IMR-90 (cell line): Measurements from ENCODE around the gene EXTL2. TPM values are rescaled to one million over a fixed set of nuclear protein-coding genes. Genes with fewer than 3 reads are reported as not detected.

ENCODE experiments used
- ATAC-seq: fragments of 200-7000 bp; cut with Tn5 transposase; 2 replicates; pipeline ENCODE4 v1.9.1; 2020; ENCODE audit warnings: low read depth, mild to moderate bottlenecking, moderate library complexity
- BruUV-seq: library from RNA; stranded (reverse); fragments of 400-500 nt; replicated peaks from 2 replicates; lab custom pipeline; 2021; lab: Mats Ljungman, UMichigan
- CTCF ChIA-PET: fragments of 300-600 bp; formaldehyde crosslinking; extraction: SDS; loops from one replicate; lab custom pipeline; 2021; ENCODE audit warnings: antibody characterized with exemption; lab: Yijun Ruan, JAX
- POLR2A ChIA-PET: fragments of 300-600 bp; sonication (Branson Sonifier 250); formaldehyde crosslinking; loops from one replicate; lab custom pipeline; 2022; ENCODE audit warnings: antibody characterized with exemption; ENCODE audit not compliant: unreplicated experiment; lab: Charles Lee
- DNase-seq: peaks from one replicate; pipeline ENCODE4 v3.0.0; 2013
- H2AFZ ChIP-seq: replicated peaks from 2 replicates; pipeline ENCODE3; 2013; ENCODE audit warnings: low read length, mild to moderate bottlenecking; ENCODE audit not compliant: poor library complexity
- H2AK5ac ChIP-seq: 2 replicates; pipeline ENCODE4 v1.6.1; 2013; ENCODE audit warnings: low read depth, low read length, inconsistent platforms
- H2AK9ac ChIP-seq: replicated peaks from 2 replicates; pipeline ENCODE3; 2013; ENCODE audit warnings: mild to moderate bottlenecking, low read depth, low read length, moderate library complexity; ENCODE audit not compliant: poor library complexity
- H2BK120ac ChIP-seq: 2 replicates; pipeline ENCODE4 v1.6.1; 2013; ENCODE audit warnings: low read depth, low read length, inconsistent platforms
- H2BK15ac ChIP-seq: 3 replicates; pipeline ENCODE4 v1.6.1; 2013; ENCODE audit warnings: low read depth, low read length, inconsistent platforms
- H2BK20ac ChIP-seq: 2 replicates; pipeline ENCODE4 v1.6.1; 2013; ENCODE audit warnings: low read depth, mild to moderate bottlenecking, inconsistent platforms, low read length, moderate library complexity
- H2BK5ac ChIP-seq: 2 replicates; pipeline ENCODE4 v1.6.1; 2013; ENCODE audit warnings: mild to moderate bottlenecking, low read depth, low read length, inconsistent platforms; ENCODE audit not compliant: poor library complexity, severe bottlenecking
- H3K14ac ChIP-seq: replicated peaks from 2 replicates; pipeline ENCODE4 v1.6.1; 2013; ENCODE audit warnings: low read depth, low read length, inconsistent platforms
- H3K18ac ChIP-seq: 2 replicates; pipeline ENCODE4 v1.6.1; 2013; ENCODE audit warnings: low read depth, low read length, control low read depth
- H3K23ac ChIP-seq: 2 replicates; pipeline ENCODE4 v1.6.1; 2013; ENCODE audit warnings: low read depth, low read length, inconsistent platforms
- H3K27ac ChIP-seq: 2 replicates; pipeline ENCODE4 v1.5.1; 2013; ENCODE audit warnings: mild to moderate bottlenecking, control low read depth, low read length; ENCODE audit not compliant: insufficient read depth
- H3K27me3 ChIP-seq: 2 replicates; pipeline ENCODE4 v1.6.1; 2013; ENCODE audit warnings: low read length; ENCODE audit not compliant: control insufficient read depth, insufficient read depth
- H3K36me3 ChIP-seq: 2 replicates; pipeline ENCODE4 v1.6.1; 2013; ENCODE audit warnings: low read length, mixed read lengths; ENCODE audit not compliant: control insufficient read depth, insufficient read depth
- H3K4ac ChIP-seq: 2 replicates; pipeline ENCODE4 v1.6.1; 2013; ENCODE audit warnings: low read depth, low read length, inconsistent platforms
- H3K4me1 ChIP-seq: 2 replicates; pipeline ENCODE4 v1.6.1; 2013; ENCODE audit warnings: low read length, mixed read lengths; ENCODE audit not compliant: control insufficient read depth, insufficient read depth
- H3K4me2 ChIP-seq: 2 replicates; pipeline ENCODE4 v1.6.1; 2013; ENCODE audit warnings: low read depth, mild to moderate bottlenecking, control low read depth, low read length, moderate library complexity
- H3K4me3 ChIP-seq: 2 replicates; pipeline ENCODE4 v1.5.1; 2013; ENCODE audit warnings: low read depth, mild to moderate bottlenecking, control low read depth, low read length, moderate library complexity; ENCODE audit not compliant: insufficient read depth
- H3K56ac ChIP-seq: 2 replicates; pipeline ENCODE4 v1.6.1; 2013; ENCODE audit warnings: low read length, inconsistent platforms; ENCODE audit not compliant: insufficient read depth; ENCODE audit errors: extremely low read depth
- H3K79me1 ChIP-seq, 2 experiments: 2 replicates each; pipeline ENCODE4 v1.6.1; 2013; ENCODE audit warnings: low read length in 2 of 2, inconsistent platforms in 1 of 2, low read depth in 1 of 2
- H3K9ac ChIP-seq: 2 replicates; pipeline ENCODE4 v1.6.1; 2013; ENCODE audit warnings: low read depth, low read length, control low read depth
- H3K9me1 ChIP-seq: 2 replicates; pipeline ENCODE4 v1.6.1; 2013; ENCODE audit warnings: low read length, inconsistent platforms; ENCODE audit not compliant: insufficient read depth
- H3K9me3 ChIP-seq: 2 replicates; pipeline ENCODE4 v1.6.1; 2013; ENCODE audit warnings: low read length; ENCODE audit not compliant: control insufficient read depth, insufficient read depth
- H4K20me1 ChIP-seq: 2 replicates; pipeline ENCODE4 v1.6.1; 2013; ENCODE audit warnings: low read length, inconsistent platforms; ENCODE audit not compliant: insufficient read depth
- H4K5ac ChIP-seq: 2 replicates; pipeline ENCODE4 v1.6.1; 2013; ENCODE audit warnings: mild to moderate bottlenecking, low read depth, low read length, control low read depth
- H4K8ac ChIP-seq, 2 experiments: 2 replicates each; pipeline ENCODE4 v1.6.1; 2013; ENCODE audit warnings: low read depth in 2 of 2, low read length in 2 of 2, control low read depth in 1 of 2, inconsistent platforms in 1 of 2
- H4K91ac ChIP-seq: 2 replicates; pipeline ENCODE4 v1.6.1; 2013; ENCODE audit warnings: low read depth, low read length, inconsistent platforms; ENCODE audit not compliant: insufficient read depth
- BHLHE40 ChIP-seq: fragments of 150-350 bp; IDR thresholded peaks from 2 replicates; pipeline ENCODE4 v1.6.1; 2016; ENCODE audit warnings: mild to moderate bottlenecking, low read depth, low read length
- CHD1 ChIP-seq: IDR thresholded peaks from 2 replicates; pipeline ENCODE4 v1.6.1; 2012; ENCODE audit warnings: low read depth, low read length, improper control_type of control experiment
- MAZ ChIP-seq: IDR thresholded peaks from 2 replicates; pipeline ENCODE4 v1.6.1; 2012; ENCODE audit warnings: low read depth, mild to moderate bottlenecking, low read length, improper control_type of control experiment, moderate library complexity, borderline replicate concordance
- MXI1 ChIP-seq: IDR thresholded peaks from 2 replicates; pipeline ENCODE4 v1.6.1; 2012; ENCODE audit warnings: low read depth, mild to moderate bottlenecking, low read length, moderate library complexity, borderline replicate concordance
- NFE2L2 ChIP-seq: fragments of 150-350 bp; IDR thresholded peaks from 2 replicates; pipeline ENCODE4 v1.6.1; 2016; ENCODE audit warnings: low read depth, mild to moderate bottlenecking, low read length
- RAD21 ChIP-seq: IDR thresholded peaks from 2 replicates; pipeline ENCODE4 v1.6.1; 2012; ENCODE audit warnings: low read length, improper control_type of control experiment
- RCOR1 ChIP-seq: IDR thresholded peaks from 2 replicates; pipeline ENCODE4 v1.6.1; 2012; ENCODE audit warnings: mild to moderate bottlenecking, low read length, improper control_type of control experiment; ENCODE audit not compliant: insufficient replicate concordance
- SMC3 ChIP-seq: fragments of 150-350 bp; IDR thresholded peaks from 2 replicates; pipeline ENCODE4 v1.6.1; 2016; ENCODE audit warnings: low read depth, mild to moderate bottlenecking, antibody characterized with exemption, low read length, moderate library complexity
- WGBS, 2 experiments: methylation state at CpG; one replicate each; pipeline versions ENCODE4 v1.1.5 to v1.1.7; 2013; ENCODE audit warnings: missing lambda C conversion rate in 2 of 2; ENCODE audit not compliant: insufficient read length in 1 of 2; ENCODE audit errors: extremely low coverage in 2 of 2; 5-methylcytosine and 5-hydroxymethylcytosine counted together
- dilution Hi-C: fragments of 300-500 bp; cut with HindIII; formaldehyde crosslinking; loops from one replicate; pipeline ENCODE4 v1.14.3; 2018; ENCODE audit warnings: low sequenced_read_pairs; ENCODE audit not compliant: unreplicated experiment
- in situ Hi-C: fragments of 300-500 bp; cut with MboI; formaldehyde crosslinking; loops from 3 replicates; pipeline ENCODE4 v1.14.3; 2019; ENCODE audit warnings: low sequenced_read_pairs, inconsistent platforms, mixed read lengths
- intact Hi-C: fragments of 100-400 bp; cut with micrococcal nuclease; formaldehyde crosslinking; loops from 2 replicates; pipeline ENCODE4 v1.10.0; 2022
- polyA plus RNA-seq, 3 experiments: library from polyadenylated mRNA; depleted of rRNA; stranded (reverse); fragments of >200 nt; gene quantifications; 2 replicates each; pipeline ENCODE4 v1.2.3, GENCODE V29; 2012; ENCODE audit warnings: low replicate concordance in 1 of 3
- total RNA-seq: library from RNA; depleted of rRNA; stranded (reverse); fragments of >200 nt; gene quantifications from 2 replicates; pipeline ENCODE4 v1.2.3, GENCODE V29; 2012
- TF ChIP-seq, protein P1 (sequence below): fragments of 150-350 bp; IDR thresholded peaks from 2 replicates; pipeline ENCODE4 v1.6.1; 2017; ENCODE audit warnings: mild to moderate bottlenecking, antibody characterized with exemption, low read length, low read depth
- TF ChIP-seq, protein P2 (sequence below): fragments of 150-350 bp; IDR thresholded peaks from 2 replicates; pipeline ENCODE4 v1.6.1; 2016; ENCODE audit warnings: low read depth, mild to moderate bottlenecking, low read length, moderate library complexity, borderline replicate concordance
- TF ChIP-seq, protein P3 (sequence below): conservative IDR thresholded peaks from 2 replicates; pipeline ENCODE4 v1.5.1; 2012; ENCODE audit warnings: mild to moderate bottlenecking, low read depth, low read length, improper control_type of control experiment

The EXTL2 gene
- total and polyA plus RNA-seq, 2 of the 4 experiments (the other 2 are of a cell fraction): 24.9 to 27.6 TPM

DNA sequence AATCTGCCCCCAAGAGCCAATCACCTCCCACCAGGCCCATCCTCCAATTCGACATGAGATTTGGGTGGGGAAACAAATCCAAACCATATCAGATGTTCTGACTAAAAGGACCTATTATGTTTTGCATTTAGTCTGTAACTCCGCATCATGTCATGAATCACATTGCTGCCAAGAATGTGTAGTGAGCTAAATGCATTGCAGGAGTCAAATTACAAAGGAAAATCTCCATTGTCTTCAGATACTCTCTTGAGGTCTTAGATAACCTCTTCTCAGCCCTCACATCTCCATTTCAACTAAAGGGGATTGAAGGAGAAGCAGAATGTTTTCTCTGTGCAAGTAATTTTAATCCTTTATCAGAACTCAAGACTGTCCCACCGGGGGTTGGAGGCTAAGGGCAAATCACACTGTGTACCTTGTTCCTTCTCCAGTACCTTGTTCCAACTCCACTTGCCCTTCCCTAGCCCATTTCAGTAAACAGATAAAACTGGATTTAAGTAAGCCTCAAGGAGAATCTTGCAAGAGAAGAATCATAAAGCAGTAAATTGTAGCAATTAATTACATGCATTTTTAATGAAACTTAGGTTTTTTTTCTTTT lies 34.1 kb downstream of the EXTL2 start:
- ATAC-seq: no peak
- peak overlapping the region; percentile 89; the same call in 1 of the 2 replicates for H3K18ac ChIP-seq
- peak overlapping the region; percentile 26; the same call in 1 of the 2 replicates for H4K5ac ChIP-seq
- H3K27ac ChIP-seq: no peak overlapping the region
- no TSS peak for BruUV-seq
- peak overlapping the region in 1 of 2 experiments; percentile 82; a peak in 2 of 4 replicates for H4K8ac ChIP-seq
- H2BK20ac ChIP-seq: peak overlapping the region; percentile 69
- H3K56ac ChIP-seq: no peak overlapping the region
- H3K14ac ChIP-seq: peak overlapping the region; percentile 48
- no peaks in the 10 kb centered on the region; the same call in 1 of the 2 replicates for H3K9me1 ChIP-seq
- H3K23ac ChIP-seq: peak overlapping the region; percentile 4; the same call in 1 of the 2 replicates
- H4K20me1 ChIP-seq: no peaks in the 10 kb centered on the region
- H3K4me2 ChIP-seq: peak overlapping the region; percentile 8; the same call in 1 of the 2 replicates
- peak overlapping the region; percentile 29 for H2BK5ac ChIP-seq
- ChIA-PET CTCF (interaction anchor here (0.7 to 1.3 kb wide), 2 partner anchors 143 to 253 kb away, joined by 4 read pairs; no protein-coding TSS in a partner anchor), POLR2A (interaction anchor here (0.6 kb wide), 1 partner anchor 23 kb away, joined by 3 read pairs; no protein-coding TSS in a partner anchor)
- peak overlapping the region; percentile 58 for H2BK120ac ChIP-seq
- DNase-seq: peak; percentile 75
- H3K9ac ChIP-seq: no peak overlapping the region
- intact Hi-C loops (no loop called here), dilution Hi-C loops (no loop called here), in situ Hi-C loops (loop anchor here (5.0 to 10.0 kb wide), 3 partner anchors 253 to 1056 kb away; no protein-coding TSS in a partner anchor)
- H3K36me3 ChIP-seq: no peaks in the 10 kb centered on the region
- peak overlapping the region; percentile 47; the same call in 1 of the 2 replicates for H4K91ac ChIP-seq
- H3K27me3 ChIP-seq: no peaks in the 10 kb centered on the region
- H3K4me3 ChIP-seq: no peak overlapping the region
- peak overlapping the region; percentile 58 for H3K4ac ChIP-seq
- H2AK5ac ChIP-seq: peak overlapping the region; percentile 45; the same call in 1 of the 2 replicates
- no peak for TF ChIP-seq CHD1
- TF ChIP-seq, protein P1, sequence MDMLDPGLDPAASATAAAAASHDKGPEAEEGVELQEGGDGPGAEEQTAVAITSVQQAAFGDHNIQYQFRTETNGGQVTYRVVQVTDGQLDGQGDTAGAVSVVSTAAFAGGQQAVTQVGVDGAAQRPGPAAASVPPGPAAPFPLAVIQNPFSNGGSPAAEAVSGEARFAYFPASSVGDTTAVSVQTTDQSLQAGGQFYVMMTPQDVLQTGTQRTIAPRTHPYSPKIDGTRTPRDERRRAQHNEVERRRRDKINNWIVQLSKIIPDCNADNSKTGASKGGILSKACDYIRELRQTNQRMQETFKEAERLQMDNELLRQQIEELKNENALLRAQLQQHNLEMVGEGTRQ: no peak
- no peak for TF ChIP-seq MXI1
- TF ChIP-seq, protein P2, sequence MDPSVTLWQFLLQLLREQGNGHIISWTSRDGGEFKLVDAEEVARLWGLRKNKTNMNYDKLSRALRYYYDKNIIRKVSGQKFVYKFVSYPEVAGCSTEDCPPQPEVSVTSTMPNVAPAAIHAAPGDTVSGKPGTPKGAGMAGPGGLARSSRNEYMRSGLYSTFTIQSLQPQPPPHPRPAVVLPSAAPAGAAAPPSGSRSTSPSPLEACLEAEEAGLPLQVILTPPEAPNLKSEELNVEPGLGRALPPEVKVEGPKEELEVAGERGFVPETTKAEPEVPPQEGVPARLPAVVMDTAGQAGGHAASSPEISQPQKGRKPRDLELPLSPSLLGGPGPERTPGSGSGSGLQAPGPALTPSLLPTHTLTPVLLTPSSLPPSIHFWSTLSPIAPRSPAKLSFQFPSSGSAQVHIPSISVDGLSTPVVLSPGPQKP: no peak
- no peak for TF ChIP-seq RAD21
- TF ChIP-seq BHLHE40: no peak
- TF ChIP-seq, protein P3, sequence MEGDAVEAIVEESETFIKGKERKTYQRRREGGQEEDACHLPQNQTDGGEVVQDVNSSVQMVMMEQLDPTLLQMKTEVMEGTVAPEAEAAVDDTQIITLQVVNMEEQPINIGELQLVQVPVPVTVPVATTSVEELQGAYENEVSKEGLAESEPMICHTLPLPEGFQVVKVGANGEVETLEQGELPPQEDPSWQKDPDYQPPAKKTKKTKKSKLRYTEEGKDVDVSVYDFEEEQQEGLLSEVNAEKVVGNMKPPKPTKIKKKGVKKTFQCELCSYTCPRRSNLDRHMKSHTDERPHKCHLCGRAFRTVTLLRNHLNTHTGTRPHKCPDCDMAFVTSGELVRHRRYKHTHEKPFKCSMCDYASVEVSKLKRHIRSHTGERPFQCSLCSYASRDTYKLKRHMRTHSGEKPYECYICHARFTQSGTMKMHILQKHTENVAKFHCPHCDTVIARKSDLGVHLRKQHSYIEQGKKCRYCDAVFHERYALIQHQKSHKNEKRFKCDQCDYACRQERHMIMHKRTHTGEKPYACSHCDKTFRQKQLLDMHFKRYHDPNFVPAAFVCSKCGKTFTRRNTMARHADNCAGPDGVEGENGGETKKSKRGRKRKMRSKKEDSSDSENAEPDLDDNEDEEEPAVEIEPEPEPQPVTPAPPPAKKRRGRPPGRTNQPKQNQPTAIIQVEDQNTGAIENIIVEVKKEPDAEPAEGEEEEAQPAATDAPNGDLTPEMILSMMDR: no peak
- TF ChIP-seq RCOR1: no peak
- TF ChIP-seq NFE2L2: no peak
- no peak for TF ChIP-seq SMC3
- TF ChIP-seq MAZ: no peak
- H2AK9ac ChIP-seq: no peak overlapping the region
- peak overlapping the region; percentile 40 for H2AFZ ChIP-seq
- WGBS, 2 experiments: no CpG with 5 or more reads among the region's 3 CpGs
- H2BK15ac ChIP-seq: peak overlapping the region; percentile 93; the same call in 1 of the 3 replicates
- H3K9me3 ChIP-seq: peaks cover 2% of the 10 kb centered on the region; the same call in 1 of the 2 replicates
- H3K79me1 ChIP-seq: no peaks in the 10 kb centered on the region
- H3K4me1 ChIP-seq: peaks cover 15% of the 10 kb centered on the region
